SU-DHL-6 (cell line): ENCODE results near the gene CMKLR1.

Source experiments
- EZH2phosphoT487 ChIP-seq: fragments of 200-600 bp; sonication (generic), shearing (Covaris generic); conservative IDR thresholded peaks from 2 replicates; pipeline ENCODE4 v1.6.1; 2018; ENCODE audit warnings: mild to moderate bottlenecking, antibody characterized with exemption, low read length, moderate library complexity, mixed read lengths
- TF ChIP-seq, protein P1 (sequence below): fragments of 200-600 bp; sonication (generic); IDR thresholded peaks from one replicate; pipeline ENCODE4 v1.5.1; 2017; ENCODE audit warnings: antibody characterized with exemption, mild to moderate bottlenecking, low read length, moderate library complexity; ENCODE audit not compliant: insufficient read depth, poor library complexity, severe bottlenecking

DNA sequence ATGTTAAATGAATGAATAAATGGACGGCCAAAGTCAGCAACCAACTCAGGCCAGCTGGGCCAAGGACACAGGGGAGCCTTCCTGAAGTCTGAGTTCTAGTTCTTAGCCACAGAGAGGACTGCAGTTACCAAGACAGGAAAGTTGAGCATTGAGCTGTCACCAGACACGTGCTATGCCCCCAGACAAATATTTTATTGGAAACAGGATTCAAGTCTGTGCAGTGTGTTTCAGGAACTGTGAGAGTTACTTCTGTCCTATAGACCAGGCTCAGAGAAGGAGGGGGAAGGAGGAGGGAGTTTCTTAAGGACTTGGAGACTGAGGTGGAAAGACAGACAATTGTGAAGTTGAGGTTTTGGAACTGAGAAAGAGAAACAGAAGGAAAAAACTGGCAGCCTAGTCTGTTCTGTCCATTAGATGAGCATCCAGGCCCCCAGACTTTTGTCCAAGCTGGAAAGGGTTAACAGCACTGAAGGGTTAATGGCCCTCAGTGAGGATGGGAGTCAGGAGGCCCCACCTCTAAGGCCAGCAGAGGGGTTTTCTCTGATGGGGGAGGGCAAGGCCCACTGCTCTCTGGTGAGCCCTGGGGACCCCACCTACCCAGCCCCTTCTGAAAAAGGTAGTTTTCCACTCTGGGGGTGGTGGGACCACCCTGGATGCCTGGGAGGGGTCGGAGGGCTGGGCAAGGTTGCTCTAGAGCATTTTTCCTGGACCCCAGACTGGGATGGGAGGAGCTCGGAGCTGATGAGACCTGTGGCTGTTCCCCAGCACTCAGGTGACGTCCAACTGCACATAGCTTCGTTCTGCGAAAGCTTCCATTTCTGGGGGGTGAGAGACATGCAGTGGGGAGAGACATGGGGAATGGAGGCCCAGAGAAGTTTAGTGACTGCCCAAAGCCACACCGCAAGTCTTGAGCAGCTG lies 6.9 kb upstream of the CMKLR1 start:
- TF ChIP-seq, protein P1, sequence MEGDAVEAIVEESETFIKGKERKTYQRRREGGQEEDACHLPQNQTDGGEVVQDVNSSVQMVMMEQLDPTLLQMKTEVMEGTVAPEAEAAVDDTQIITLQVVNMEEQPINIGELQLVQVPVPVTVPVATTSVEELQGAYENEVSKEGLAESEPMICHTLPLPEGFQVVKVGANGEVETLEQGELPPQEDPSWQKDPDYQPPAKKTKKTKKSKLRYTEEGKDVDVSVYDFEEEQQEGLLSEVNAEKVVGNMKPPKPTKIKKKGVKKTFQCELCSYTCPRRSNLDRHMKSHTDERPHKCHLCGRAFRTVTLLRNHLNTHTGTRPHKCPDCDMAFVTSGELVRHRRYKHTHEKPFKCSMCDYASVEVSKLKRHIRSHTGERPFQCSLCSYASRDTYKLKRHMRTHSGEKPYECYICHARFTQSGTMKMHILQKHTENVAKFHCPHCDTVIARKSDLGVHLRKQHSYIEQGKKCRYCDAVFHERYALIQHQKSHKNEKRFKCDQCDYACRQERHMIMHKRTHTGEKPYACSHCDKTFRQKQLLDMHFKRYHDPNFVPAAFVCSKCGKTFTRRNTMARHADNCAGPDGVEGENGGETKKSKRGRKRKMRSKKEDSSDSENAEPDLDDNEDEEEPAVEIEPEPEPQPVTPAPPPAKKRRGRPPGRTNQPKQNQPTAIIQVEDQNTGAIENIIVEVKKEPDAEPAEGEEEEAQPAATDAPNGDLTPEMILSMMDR, result no peak
- no peak for TF ChIP-seq EZH2phosphoT487
